Activated B cell treated with CpG ODN at 0.5 μM for 24 hours (primary cell): Measurements from ENCODE around the gene CCDC88C. TPM values are rescaled to one million over a fixed set of nuclear protein-coding genes. Genes with fewer than 3 reads are reported as not detected.

Experiments used
- ATAC-seq: fragments of 200-7000 bp; cut with Tn5 transposase; one replicate; pipeline ENCODE4 v1.10.0; 2021; ENCODE audit warnings: low read depth, mild to moderate bottlenecking, moderate library complexity
- CTCF ChIA-PET: fragments of 350-600 bp; sonication (Branson Sonifier 250); formaldehyde crosslinking; loops from one replicate; lab custom pipeline; 2021; ENCODE audit warnings: antibody characterized with exemption; lab: Charles Lee
- POLR2A ChIA-PET: fragments of 350-600 bp; sonication (Branson Sonifier 250); formaldehyde crosslinking; loops from one replicate; lab custom pipeline; 2021; ENCODE audit warnings: antibody characterized with exemption; lab: Charles Lee
- DNase-seq: peaks from one replicate; pipeline ENCODE4 v3.0.0; 2022
- H3K27ac Mint-ChIP-seq: one replicate; pipeline ENCODE4 v1.8.0; 2020; ENCODE audit warnings: mixed read lengths
- H3K27me3 Mint-ChIP-seq: one replicate; pipeline ENCODE4 v1.8.0; 2021; ENCODE audit warnings: mixed read lengths
- H3K36me3 Mint-ChIP-seq: one replicate; pipeline ENCODE4 v1.8.0; 2021; ENCODE audit warnings: low read depth, mixed read lengths
- H3K4me1 Mint-ChIP-seq: one replicate; pipeline ENCODE4 v1.8.0; 2021; ENCODE audit warnings: mixed read lengths
- H3K4me3 Mint-ChIP-seq: one replicate; pipeline ENCODE4 v1.8.0; 2020; ENCODE audit warnings: mild to moderate bottlenecking, mixed read lengths
- H3K9me3 Mint-ChIP-seq: one replicate; pipeline ENCODE4 v1.8.0; 2020; ENCODE audit warnings: mixed read lengths
- CTCF ChIP-seq: fragments of 200-600 bp; IDR thresholded peaks from one replicate; pipeline ENCODE4 v1.8.0; 2022; ENCODE audit warnings: antibody characterized with exemption, mild to moderate bottlenecking
- intact Hi-C: fragments of 100-400 bp; cut with micrococcal nuclease; formaldehyde crosslinking; loops from one replicate; pipeline ENCODE4 v1.15.1; 2024
- total RNA-seq: library from RNA; stranded (reverse); gene quantifications from 2 replicates; pipeline ENCODE4 v1.2.3, GENCODE V29; 2022

CCDC88C gene
- total RNA-seq, 1 donor from 2014 or later: 164 TPM

- no peaks in the 10 kb centered on the region for H3K9me3 Mint-ChIP-seq
- TF ChIP-seq CTCF: no peak
- H3K27ac Mint-ChIP-seq: peak overlapping the region; percentile 90
- ATAC-seq: peak; percentile 72
- H3K27me3 Mint-ChIP-seq: no peaks in the 10 kb centered on the region
- CTCF ChIA-PET: interaction anchor here (0.6 to 1.6 kb wide), 2 partner anchors 46 to 51 kb away, joined by 3 to 5 read pairs; no protein-coding TSS in a partner anchor
- POLR2A ChIA-PET: interaction anchor here (0.6 to 3.2 kb wide), 7 partner anchors 11 to 754 kb away, joined by 3 to 20 read pairs (median 4); partner anchors contain the start of genes CCDC88C, CPSF2 and NDUFB1
- peak; percentile 63 for DNase-seq
- H3K4me3 Mint-ChIP-seq: peak overlapping the region; percentile 66
- H3K4me1 Mint-ChIP-seq: peaks cover 89% of the 10 kb centered on the region
- intact Hi-C loops: loop anchor here (1.0 kb wide), 1 partner anchor 43 kb away; no protein-coding TSS in a partner anchor
- peaks cover 3% of the 10 kb centered on the region for H3K36me3 Mint-ChIP-seq
Observed at GRCh38 chr14:91367173-91368171, 50.1 kb downstream of the CCDC88C start.

- DNase-seq (no peak), ATAC-seq (no peak)
- Mint-ChIP-seq H3K27ac (peak overlapping the region; percentile 90), H3K36me3 (peaks cover 3% of the 10 kb centered on the region), H3K27me3 (no peaks in the 10 kb centered on the region), H3K4me3 (peak overlapping the region; percentile 66), H3K9me3 (no peaks in the 10 kb centered on the region), H3K4me1 (peaks cover 86% of the 10 kb centered on the region)
- POLR2A ChIA-PET: interaction anchor here (0.9 to 3.2 kb wide), 6 partner anchors 11 to 755 kb away, joined by 3 to 20 read pairs (median 8); partner anchors contain the start of genes CCDC88C, CPSF2 and NDUFB1
- CTCF ChIA-PET: interaction anchor here (1.6 kb wide), 1 partner anchor 45 kb away, joined by 5 read pairs; no protein-coding TSS in a partner anchor
- intact Hi-C loops: loop anchor here (1.0 kb wide), 1 partner anchor 42 kb away; no protein-coding TSS in a partner anchor
- TF ChIP-seq CTCF: no peak
Observed at GRCh38 chr14:91366749-91367148, 50.9 kb downstream of the CCDC88C start.

GRCh38 chr14:91365552-91365951 lies 52.1 kb downstream of the CCDC88C start:
- ChIA-PET POLR2A (interaction anchor here (1.0 to 3.2 kb wide), 5 partner anchors 9 to 51 kb away, joined by 3 to 25 read pairs (median 12); partner anchors contain the start of gene CCDC88C), CTCF (interaction anchor here (1.9 kb wide), 1 partner anchor 10 kb away, joined by 4 read pairs; no protein-coding TSS in a partner anchor)
- no peak for ATAC-seq
- intact Hi-C loops: no loop called here
- H3K4me1 Mint-ChIP-seq: peaks cover 83% of the 10 kb centered on the region
- H3K9me3 Mint-ChIP-seq: no peaks in the 10 kb centered on the region
- H3K27me3 Mint-ChIP-seq: no peaks in the 10 kb centered on the region
- peaks cover 8% of the 10 kb centered on the region for H3K36me3 Mint-ChIP-seq
- no peak overlapping the region for H3K4me3 Mint-ChIP-seq
- DNase-seq: no peak
- H3K27ac Mint-ChIP-seq: peak overlapping the region; percentile 57
- no peak for TF ChIP-seq CTCF

GRCh38 chr14:91364524-91365270 lies 52.9 kb downstream of the CCDC88C start:
- intact Hi-C loops: loop anchor here (1.0 kb wide), 3 partner anchors 8 to 52 kb away; no protein-coding TSS in a partner anchor

More at GRCh38 chr14:91364524-91365270, 52.9 kb downstream of the CCDC88C start:
- DNase-seq (no peak), ATAC-seq (no peak)
- no peaks in the 10 kb centered on the region for H3K27me3 Mint-ChIP-seq
- H3K27ac Mint-ChIP-seq: peak overlapping the region; percentile 85
- peaks cover 75% of the 10 kb centered on the region for H3K4me1 Mint-ChIP-seq
- H3K4me3 Mint-ChIP-seq: peak overlapping the region; percentile 46
- H3K9me3 Mint-ChIP-seq: no peaks in the 10 kb centered on the region
- ChIA-PET POLR2A (interaction anchor here (0.8 to 2.7 kb wide), 7 partner anchors 9 to 52 kb away, joined by 3 to 25 read pairs (median 5); partner anchors contain the start of gene CCDC88C), CTCF (interaction anchor here (1.9 kb wide), 1 partner anchor 9 kb away, joined by 4 read pairs; no protein-coding TSS in a partner anchor)
- H3K36me3 Mint-ChIP-seq: peaks cover 8% of the 10 kb centered on the region
- TF ChIP-seq CTCF: no peak
